ENCODE data around the gene DIS3L2. TPM values are rescaled to one million over a fixed set of nuclear protein-coding genes. Genes with fewer than 3 reads are reported as not detected.

DIS3L2 gene
- total and polyA plus RNA-seq, 2 of the 4 experiments (the other 2 are of a cell fraction) = 14.7 to 19.2 TPM

DNA sequence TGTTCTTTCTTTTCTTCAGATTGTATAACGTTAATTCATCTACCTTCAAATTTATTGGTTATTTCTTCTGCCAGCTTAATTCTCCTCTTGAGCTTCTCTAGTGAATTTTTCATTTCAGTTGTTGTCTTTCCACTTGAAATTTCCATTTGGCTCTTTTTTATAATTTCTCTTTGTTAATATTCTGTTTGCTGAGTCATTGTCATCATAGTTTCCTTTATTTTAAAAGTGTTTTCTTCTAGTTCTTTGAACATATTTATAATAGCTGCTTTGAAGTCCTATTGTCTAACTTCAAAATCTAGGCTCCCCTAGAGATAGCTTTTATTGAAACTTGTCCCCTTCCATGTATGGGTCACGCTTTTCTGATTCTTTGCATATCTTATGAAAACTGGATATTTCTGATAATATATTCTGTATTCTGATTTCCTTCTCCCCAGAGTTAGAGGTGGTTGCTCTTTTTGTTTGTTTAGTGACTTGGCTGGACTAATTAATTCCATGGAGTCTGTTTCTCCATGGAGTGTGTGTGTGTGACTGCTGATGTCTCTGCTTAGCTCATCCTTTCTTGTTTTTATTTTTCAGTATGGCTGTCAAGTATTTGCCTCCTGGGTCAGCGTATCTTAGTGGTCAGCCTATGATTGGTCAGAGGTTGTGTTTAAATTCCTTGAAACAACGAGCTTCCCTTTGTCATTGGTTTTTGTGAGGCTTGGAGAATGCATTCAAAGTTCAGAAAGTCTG lies 47.6 kb downstream of the DIS3L2 start:
- in situ Hi-C loops (cut with MboI; ENCODE audit: low sequenced_read_pairs) = no loop called here
- no CpG with 5 or more reads among the region's 4 CpGs for WGBS, 2 experiments (ENCODE audit: extremely low coverage in 2 of 2, insufficient read length in 1 of 2)
- ATAC-seq (ENCODE audit: low read depth) = no peak

More for the DNA sequence above, 47.6 kb downstream of the DIS3L2 start:
- Histone ChIP-seq H4K91ac (ENCODE audit: insufficient read depth, low read depth, low read length) (no peak overlapping the region), H3K27me3 (ENCODE audit: control insufficient read depth, insufficient read depth, low read length) (peaks cover 11% of the 10 kb centered on the region), H3K79me1 (ENCODE audit: low read depth in 1 of 2, low read length in 2 of 2) (peaks cover 30 to 32% of the 10 kb centered on the region in 2 experiments), H4K5ac (ENCODE audit: low read depth, low read length) (no peak overlapping the region), H3K14ac (replicated peaks; ENCODE audit: low read depth, low read length) (no peak overlapping the region), H3K4ac (ENCODE audit: low read depth, low read length) (no peak overlapping the region), H3K4me1 (ENCODE audit: control insufficient read depth, insufficient read depth, low read length) (peaks cover 3% of the 10 kb centered on the region), H2BK15ac (ENCODE audit: low read depth, low read length) (no peak overlapping the region), H2BK20ac (ENCODE audit: low read depth, low read length) (no peak overlapping the region), H3K4me2 (ENCODE audit: low read depth, low read length) (no peak overlapping the region), H3K9ac (ENCODE audit: low read depth, low read length) (no peak overlapping the region), H3K4me3 (ENCODE audit: insufficient read depth, low read depth, low read length) (no peak overlapping the region), H3K56ac (ENCODE audit: extremely low read depth, insufficient read depth, low read length) (no peak overlapping the region), H3K18ac (ENCODE audit: low read depth, low read length) (no peak overlapping the region), H4K8ac (ENCODE audit: low read depth in 2 of 2, low read length in 2 of 2) (no peak overlapping the region), H3K36me3 (ENCODE audit: control insufficient read depth, insufficient read depth, low read length) (no peaks in the 10 kb centered on the region), H2BK5ac (ENCODE audit: low read depth, low read length, poor library complexity, severe bottlenecking) (no peak overlapping the region), H2AK9ac (replicated peaks; ENCODE audit: low read depth, low read length, poor library complexity) (no peak overlapping the region), H3K9me3 (ENCODE audit: control insufficient read depth, insufficient read depth, low read length) (no peaks in the 10 kb centered on the region; the same call in 1 of the 2 replicates), H2BK120ac (ENCODE audit: low read depth, low read length) (no peak overlapping the region), H3K27ac (ENCODE audit: insufficient read depth, low read length) (no peak overlapping the region), H3K9me1 (ENCODE audit: insufficient read depth, low read length) (peaks cover under 1% of the 10 kb centered on the region), H4K20me1 (ENCODE audit: insufficient read depth, low read length) (peaks cover 40% of the 10 kb centered on the region; the same call in 1 of the 2 replicates), H2AFZ (replicated peaks; ENCODE audit: low read length, poor library complexity) (no peak overlapping the region), H2AK5ac (ENCODE audit: low read depth, low read length) (no peak overlapping the region), H3K23ac (ENCODE audit: low read depth, low read length) (no peak overlapping the region)
- BruUV-seq (replicated peaks) = no TSS peak
- ChIA-PET POLR2A (ENCODE audit: unreplicated experiment) (no interaction called here), CTCF (interaction anchor here (0.5 kb wide), 1 partner anchor 140 kb away, joined by 3 read pairs; no protein-coding TSS in a partner anchor)
- DNase-seq = no peak
- TF ChIP-seq NFE2L2 (IDR thresholded peaks at IDR 0.05; ENCODE audit: low read depth, low read length) (peak; percentile 85), MXI1 (IDR thresholded peaks at IDR 0.05; ENCODE audit: borderline replicate concordance, low read depth, low read length) (no peak)
- dilution Hi-C loops (cut with HindIII; ENCODE audit: low sequenced_read_pairs, unreplicated experiment) (no loop called here), intact Hi-C loops (cut with micrococcal nuclease) (no loop called here)
